ENCODE results near the gene TMEM253.

DNA sequence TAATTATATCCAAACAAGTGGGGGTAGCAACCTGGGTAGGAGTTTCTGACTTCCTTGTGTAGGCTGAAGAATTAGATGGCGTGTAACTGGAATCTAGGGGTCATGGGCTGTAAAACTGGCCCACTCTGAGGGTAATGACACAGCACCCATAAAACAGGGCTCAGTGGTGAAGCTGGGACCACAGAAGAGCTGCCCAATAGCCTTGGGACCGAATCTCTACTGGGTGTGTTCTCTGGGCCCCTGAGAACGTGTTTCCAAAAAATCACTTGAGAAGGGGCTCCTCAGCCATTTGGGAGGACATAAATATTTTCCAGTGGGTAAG lies 39.6 kb upstream of the TMEM253 start:
- TF ChIP-seq CTCF (IDR thresholded peaks at IDR 0.05 in 2 of 3, conservative IDR thresholded peaks at IDR 0.05 in 1 of 3; ENCODE audit: borderline replicate concordance in 1 of 3, insufficient read depth in 1 of 3, low read depth in 2 of 3, low read length in 2 of 3) (no peak), EZH2phosphoT487 (IDR thresholded peaks at IDR 0.05; ENCODE audit: borderline replicate concordance) (no peak), JUND (IDR thresholded peaks at IDR 0.05) (no peak)
